H9 (cell line): Measurements from ENCODE around the gene TMPRSS3. TPM values are rescaled to one million over a fixed set of nuclear protein-coding genes. Genes with fewer than 3 reads are reported as not detected.

Experiments used
- DNase-seq: peaks from one replicate; pipeline ENCODE4 v3.0.0-alpha.2; 2017
- H2AFZ ChIP-seq: one replicate; pipeline ENCODE4 v1.6.1; 2013; ENCODE audit warnings: mild to moderate bottlenecking, low read length, control low read depth, moderate library complexity
- H2AK5ac ChIP-seq: 2 replicates; pipeline ENCODE4 v1.6.1; 2013; ENCODE audit warnings: low read length, control low read depth, mixed read lengths; ENCODE audit not compliant: insufficient read length
- H2BK120ac ChIP-seq: one replicate; pipeline ENCODE4 v1.6.1; 2013; ENCODE audit warnings: low read depth, mild to moderate bottlenecking, low read length, control low read depth, inconsistent platforms; ENCODE audit not compliant: poor library complexity, severe bottlenecking
- H2BK12ac ChIP-seq: 2 replicates; pipeline ENCODE4 v1.6.1; 2013; ENCODE audit warnings: low read length, control low read depth, mixed read lengths, low read depth; ENCODE audit not compliant: insufficient read length
- H2BK15ac ChIP-seq: 2 replicates; pipeline ENCODE4 v1.6.1; 2013; ENCODE audit warnings: low read depth, low read length, control low read depth
- H2BK20ac ChIP-seq: one replicate; pipeline ENCODE4 v1.6.1; 2013; ENCODE audit warnings: low read depth, mild to moderate bottlenecking, low read length, control low read depth, inconsistent platforms; ENCODE audit not compliant: poor library complexity, severe bottlenecking
- H2BK5ac ChIP-seq: 2 replicates; pipeline ENCODE4 v1.6.1; 2013; ENCODE audit warnings: low read length, control low read depth, mixed read lengths; ENCODE audit not compliant: insufficient read length
- H3K14ac ChIP-seq: 2 replicates; pipeline ENCODE4 v1.6.1; 2013; ENCODE audit warnings: low read length, control low read depth; ENCODE audit not compliant: insufficient read depth
- H3K18ac ChIP-seq: 2 replicates; pipeline ENCODE4 v1.6.1; 2013; ENCODE audit warnings: low read depth, mild to moderate bottlenecking, mixed read lengths, low read length, control low read depth; ENCODE audit not compliant: insufficient read length
- H3K23ac ChIP-seq: 2 replicates; pipeline ENCODE4 v1.6.1; 2013; ENCODE audit warnings: low read length, control low read depth, mixed read lengths, low read depth; ENCODE audit not compliant: insufficient read length
- H3K23me2 ChIP-seq: 2 replicates; pipeline ENCODE4 v1.6.1; 2013; ENCODE audit warnings: low read depth, mild to moderate bottlenecking, mixed read lengths, low read length, control low read depth; ENCODE audit not compliant: insufficient read length, poor library complexity, severe bottlenecking
- H3K27ac ChIP-seq: 2 replicates; pipeline ENCODE4 v1.5.1; 2013; ENCODE audit warnings: low read length, control low read depth, mixed read lengths, low read depth; ENCODE audit not compliant: insufficient read length
- H3K27me3 ChIP-seq: 2 replicates; pipeline ENCODE4 v1.6.1; 2013; ENCODE audit warnings: low read length, control low read depth, inconsistent platforms; ENCODE audit not compliant: insufficient read depth
- H3K4ac ChIP-seq: 2 replicates; pipeline ENCODE4 v1.6.1; 2013; ENCODE audit warnings: low read depth, mild to moderate bottlenecking, control low read depth, inconsistent platforms, low read length, moderate library complexity
- H3K4me1 ChIP-seq: 2 replicates; pipeline ENCODE4 v1.6.1; 2013; ENCODE audit warnings: low read length, control low read depth, inconsistent platforms; ENCODE audit not compliant: insufficient read depth
- H3K4me2 ChIP-seq: 2 replicates; pipeline ENCODE4 v1.6.1; 2013; ENCODE audit warnings: low read length, control low read depth, mixed read lengths; ENCODE audit not compliant: insufficient read length, insufficient read depth
- H3K56ac ChIP-seq: 2 replicates; pipeline ENCODE4 v1.6.1; 2013; ENCODE audit warnings: low read depth, mild to moderate bottlenecking, mixed read lengths, low read length, control low read depth; ENCODE audit not compliant: insufficient read length
- H3K79me1 ChIP-seq: 2 replicates; pipeline ENCODE4 v1.6.1; 2013; ENCODE audit warnings: low read depth, mild to moderate bottlenecking, moderate library complexity, low read length, control low read depth, inconsistent platforms; ENCODE audit not compliant: insufficient read depth, poor library complexity, severe bottlenecking
- H3K79me2 ChIP-seq: 2 replicates; pipeline ENCODE4 v1.6.1; 2013; ENCODE audit warnings: low read length, control low read depth, inconsistent platforms; ENCODE audit not compliant: insufficient read depth
- H3K9ac ChIP-seq: 2 replicates; pipeline ENCODE4 v1.6.1; 2013; ENCODE audit warnings: low read length, control low read depth, mixed read lengths; ENCODE audit not compliant: insufficient read length; ENCODE audit errors: extremely low read depth
- H3K9me3 ChIP-seq: one replicate; pipeline ENCODE4 v1.6.1; 2013; ENCODE audit warnings: low read depth, low read length, inconsistent platforms; ENCODE audit not compliant: control insufficient read depth
- H3T11ph ChIP-seq: one replicate; pipeline ENCODE4 v1.6.1; 2013; ENCODE audit warnings: mild to moderate bottlenecking, low read length, control low read depth, inconsistent platforms
- H4K20me1 ChIP-seq: one replicate; pipeline ENCODE4 v1.6.1; 2013; ENCODE audit not compliant: control insufficient read depth, insufficient read length, insufficient read depth
- H4K5ac ChIP-seq: 2 replicates; pipeline ENCODE4 v1.6.1; 2013; ENCODE audit warnings: low read depth, mild to moderate bottlenecking, mixed read lengths, low read length, control low read depth; ENCODE audit not compliant: insufficient read length
- H4K8ac ChIP-seq: replicated peaks from 2 replicates; pipeline ENCODE4 v1.6.1; 2013; ENCODE audit warnings: low read length, control low read depth, mixed read lengths, low read depth; ENCODE audit not compliant: insufficient read length
- H4K91ac ChIP-seq: 2 replicates; pipeline ENCODE4 v1.6.1; 2013; ENCODE audit warnings: low read depth, mild to moderate bottlenecking, moderate library complexity, mixed read lengths, low read length, control low read depth; ENCODE audit not compliant: insufficient read length
- H3K27ac Mint-ChIP-seq, 3 experiments: 2 replicates in 2 of 3; 3 replicates in 1 of 3; pipeline ENCODE4 v1.8.0; 2020 to 2021; ENCODE audit warnings: mixed read lengths in 3 of 3, mild to moderate bottlenecking in 1 of 3, moderate library complexity in 1 of 3
- H3K27me3 Mint-ChIP-seq: 2 replicates; pipeline ENCODE4 v1.8.0; 2021; ENCODE audit warnings: low read depth, mild to moderate bottlenecking, moderate library complexity, mixed read lengths
- H3K36me3 Mint-ChIP-seq, 3 experiments: 2 replicates in 2 of 3; 3 replicates in 1 of 3; pipeline ENCODE4 v1.8.0; 2020 to 2021; ENCODE audit warnings: low read depth in 3 of 3, mixed read lengths in 3 of 3; ENCODE audit not compliant: insufficient read depth in 1 of 3
- H3K4me1 Mint-ChIP-seq, 2 experiments: 2 replicates each; pipeline ENCODE4 v1.8.0; 2020; ENCODE audit warnings: mixed read lengths in 2 of 2
- H3K4me3 Mint-ChIP-seq, 2 experiments: 2 replicates in 1 of 2; 3 replicates in 1 of 2; pipeline ENCODE4 v1.8.0; 2020 to 2021; ENCODE audit warnings: mild to moderate bottlenecking in 2 of 2, mixed read lengths in 2 of 2, moderate library complexity in 1 of 2
- H3K9me3 Mint-ChIP-seq, 2 experiments: 2 replicates in 1 of 2; 3 replicates in 1 of 2; pipeline ENCODE4 v1.8.0; 2020; ENCODE audit warnings: mild to moderate bottlenecking in 2 of 2, mixed read lengths in 2 of 2, moderate library complexity in 1 of 2
- CTCF ChIP-seq: fragments of 200-600 bp; sonication (generic); conservative IDR thresholded peaks from 3 replicates; pipeline ENCODE4 v1.8.0; 2021; ENCODE audit warnings: antibody characterized with exemption, mild to moderate bottlenecking
- total RNA-seq: library from RNA; stranded (reverse); gene quantifications from 2 replicates; pipeline ENCODE4 v1.2.1, GENCODE V29; 2021

The TMPRSS3 gene
- total RNA-seq, 1 experiment from 2014 or later: 0.31 TPM

GRCh38 chr21:42435833-42436232 is 40.0 kb upstream of the TMPRSS3 start:
- no peak overlapping the region for H3K23ac ChIP-seq
- no peak overlapping the region for H3K27ac ChIP-seq
- H3K9me3 Mint-ChIP-seq: peaks cover 14 to 24% of the 10 kb centered on the region in 2 experiments
- no peak overlapping the region for H3K27ac Mint-ChIP-seq
- no peak for DNase-seq
- no peak overlapping the region for H4K91ac ChIP-seq
- H2BK120ac ChIP-seq: no peak overlapping the region
- no peaks in the 10 kb centered on the region for H3K79me2 ChIP-seq
- no peak overlapping the region for H3T11ph ChIP-seq
- H3K4me1 Mint-ChIP-seq: no peaks in the 10 kb centered on the region
- H3K27me3 Mint-ChIP-seq: peaks cover 51% of the 10 kb centered on the region
- no peak overlapping the region for H3K4ac ChIP-seq
- H3K79me1 ChIP-seq: no peaks in the 10 kb centered on the region
- no peak overlapping the region for H2AFZ ChIP-seq
- TF ChIP-seq CTCF: no peak
- no peak overlapping the region for H4K5ac ChIP-seq
- H3K14ac ChIP-seq: no peak overlapping the region
- H3K9ac ChIP-seq: no peak overlapping the region
- H3K4me3 Mint-ChIP-seq: no peak overlapping the region
- peaks cover 3% of the 10 kb centered on the region for H4K20me1 ChIP-seq
- H3K27me3 ChIP-seq: no peaks in the 10 kb centered on the region
- no peaks in the 10 kb centered on the region for H3K4me1 ChIP-seq
- no peaks in the 10 kb centered on the region for H3K23me2 ChIP-seq
- no peak overlapping the region for H2BK12ac ChIP-seq
- no peak overlapping the region for H4K8ac ChIP-seq
- no peaks in the 10 kb centered on the region for H3K9me3 ChIP-seq
- H3K36me3 Mint-ChIP-seq: no peaks in the 10 kb centered on the region
- H2BK15ac ChIP-seq: no peak overlapping the region
- no peak overlapping the region for H3K56ac ChIP-seq
- no peak overlapping the region for H2AK5ac ChIP-seq
- no peak overlapping the region for H3K18ac ChIP-seq
- H2BK20ac ChIP-seq: no peak overlapping the region
- H3K4me2 ChIP-seq: no peak overlapping the region
- H2BK5ac ChIP-seq: no peak overlapping the region
